ENCODE measurements around the gene GOSR1.

GOSR1 gene

GRCh38 chr17:30476726-30477082 lies 504 bp upstream of the GOSR1 start:
- no peak for TF ChIP-seq CTCF (conservative IDR thresholded peaks at IDR 0.05)
- peak overlapping the region; percentile 97 for H3K27ac ChIP-seq

GRCh38 chr17:30477774-30478115 lies 537 bp downstream of the GOSR1 start:
- peak overlapping the region; percentile 97 for H3K27ac ChIP-seq
- TF ChIP-seq CTCF (conservative IDR thresholded peaks at IDR 0.05), result no peak

GRCh38 chr17:30482555-30482954 lies 5.3 kb downstream of the GOSR1 start:
- TF ChIP-seq CTCF (conservative IDR thresholded peaks at IDR 0.05), result no peak
- no peak overlapping the region for H3K27ac ChIP-seq

GRCh38 chr17:30483159-30483558 lies 6.0 kb downstream of the GOSR1 start:
- no peak overlapping the region for H3K27ac ChIP-seq
- TF ChIP-seq CTCF (conservative IDR thresholded peaks at IDR 0.05), result no peak

- no peak overlapping the region for H3K27ac ChIP-seq
- TF ChIP-seq CTCF (conservative IDR thresholded peaks at IDR 0.05), result no peak
These were observed 16.6 kb downstream of the GOSR1 start for GRCh38 chr17:30493780-30494179.

GRCh38 chr17:30495586-30495985 lies 18.4 kb downstream of the GOSR1 start:
- no peak for TF ChIP-seq CTCF (conservative IDR thresholded peaks at IDR 0.05)
- no peak overlapping the region for H3K27ac ChIP-seq

- no peak overlapping the region for H3K27ac ChIP-seq
- no peak for TF ChIP-seq CTCF (conservative IDR thresholded peaks at IDR 0.05)
These were observed 26.4 kb downstream of the GOSR1 start for GRCh38 chr17:30503558-30503957.

- no peak for TF ChIP-seq CTCF (conservative IDR thresholded peaks at IDR 0.05)
- no peak overlapping the region for H3K27ac ChIP-seq
These were observed 28.7 kb downstream of the GOSR1 start for GRCh38 chr17:30505868-30506417.
